Activated B cell treated with CpG ODN at 0.5 μM for 24 hours (primary cell): ENCODE measurements around the gene FAM180A. TPM values are rescaled to one million over a fixed set of nuclear protein-coding genes. Genes with fewer than 3 reads are reported as not detected.

ENCODE experiments used
- ATAC-seq: fragments of 200-7000 bp; cut with Tn5 transposase; one replicate; pipeline ENCODE4 v1.10.0; 2021; ENCODE audit warnings: low read depth, mild to moderate bottlenecking, moderate library complexity
- CTCF ChIA-PET: fragments of 350-600 bp; sonication (Branson Sonifier 250); formaldehyde crosslinking; loops from one replicate; lab custom pipeline; 2021; ENCODE audit warnings: antibody characterized with exemption; lab: Charles Lee
- POLR2A ChIA-PET: fragments of 350-600 bp; sonication (Branson Sonifier 250); formaldehyde crosslinking; loops from one replicate; lab custom pipeline; 2021; ENCODE audit warnings: antibody characterized with exemption; lab: Charles Lee
- DNase-seq: peaks from one replicate; pipeline ENCODE4 v3.0.0; 2022
- H3K27ac Mint-ChIP-seq: one replicate; pipeline ENCODE4 v1.8.0; 2020; ENCODE audit warnings: mixed read lengths
- H3K27me3 Mint-ChIP-seq: one replicate; pipeline ENCODE4 v1.8.0; 2021; ENCODE audit warnings: mixed read lengths
- H3K36me3 Mint-ChIP-seq: one replicate; pipeline ENCODE4 v1.8.0; 2021; ENCODE audit warnings: low read depth, mixed read lengths
- H3K4me1 Mint-ChIP-seq: one replicate; pipeline ENCODE4 v1.8.0; 2021; ENCODE audit warnings: mixed read lengths
- H3K4me3 Mint-ChIP-seq: one replicate; pipeline ENCODE4 v1.8.0; 2020; ENCODE audit warnings: mild to moderate bottlenecking, mixed read lengths
- H3K9me3 Mint-ChIP-seq: one replicate; pipeline ENCODE4 v1.8.0; 2020; ENCODE audit warnings: mixed read lengths
- intact Hi-C: fragments of 100-400 bp; cut with micrococcal nuclease; formaldehyde crosslinking; loops from one replicate; pipeline ENCODE4 v1.15.1; 2024
- total RNA-seq: library from RNA; stranded (reverse); gene quantifications from 2 replicates; pipeline ENCODE4 v1.2.3, GENCODE V29; 2022
- TF ChIP-seq, protein P1 (sequence below): fragments of 200-600 bp; IDR thresholded peaks from one replicate; pipeline ENCODE4 v1.8.0; 2022; ENCODE audit warnings: antibody characterized with exemption, mild to moderate bottlenecking

FAM180A gene
- not detected in 2 replicates for total RNA-seq

DNA sequence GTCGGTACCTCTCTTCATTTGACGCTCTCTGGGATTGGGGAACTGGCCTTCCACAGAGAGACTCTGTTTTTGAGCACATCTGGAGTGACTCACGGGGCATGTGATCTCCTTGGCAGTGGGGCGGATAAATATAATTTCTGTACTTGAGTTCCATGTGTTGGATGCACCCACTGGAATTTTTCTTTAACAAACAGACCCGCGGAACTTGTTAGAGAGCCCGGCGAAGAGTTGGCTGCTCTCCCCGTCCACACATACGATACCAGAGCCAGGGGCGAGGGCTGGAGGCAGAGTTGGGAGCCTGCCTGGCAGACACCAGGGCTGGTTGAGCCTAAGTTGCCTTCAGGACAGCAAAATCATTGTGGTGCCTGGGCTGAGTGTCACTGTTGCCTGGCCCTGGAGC, at the start of gene FAM180A:
Gene FAM180A, minus strand, starts transcription at position 44 of the 400 bp plus-strand sequence. CDS start 233 bp downstream, outside the sequence.
- ChIA-PET POLR2A (no interaction called here), CTCF (no interaction called here)
- Mint-ChIP-seq H3K4me3 (no peak within 1 kb of the TSS), H3K27ac (no peak within 1 kb of the TSS), H3K27me3 (peaks cover 10% of the 10 kb centered on the region), H3K4me1 (no peaks in the 10 kb centered on the region), H3K36me3 (no peaks in the 10 kb centered on the region), H3K9me3 (no peaks in the 10 kb centered on the region)
- no peak for DNase-seq
- TF ChIP-seq, protein P1, sequence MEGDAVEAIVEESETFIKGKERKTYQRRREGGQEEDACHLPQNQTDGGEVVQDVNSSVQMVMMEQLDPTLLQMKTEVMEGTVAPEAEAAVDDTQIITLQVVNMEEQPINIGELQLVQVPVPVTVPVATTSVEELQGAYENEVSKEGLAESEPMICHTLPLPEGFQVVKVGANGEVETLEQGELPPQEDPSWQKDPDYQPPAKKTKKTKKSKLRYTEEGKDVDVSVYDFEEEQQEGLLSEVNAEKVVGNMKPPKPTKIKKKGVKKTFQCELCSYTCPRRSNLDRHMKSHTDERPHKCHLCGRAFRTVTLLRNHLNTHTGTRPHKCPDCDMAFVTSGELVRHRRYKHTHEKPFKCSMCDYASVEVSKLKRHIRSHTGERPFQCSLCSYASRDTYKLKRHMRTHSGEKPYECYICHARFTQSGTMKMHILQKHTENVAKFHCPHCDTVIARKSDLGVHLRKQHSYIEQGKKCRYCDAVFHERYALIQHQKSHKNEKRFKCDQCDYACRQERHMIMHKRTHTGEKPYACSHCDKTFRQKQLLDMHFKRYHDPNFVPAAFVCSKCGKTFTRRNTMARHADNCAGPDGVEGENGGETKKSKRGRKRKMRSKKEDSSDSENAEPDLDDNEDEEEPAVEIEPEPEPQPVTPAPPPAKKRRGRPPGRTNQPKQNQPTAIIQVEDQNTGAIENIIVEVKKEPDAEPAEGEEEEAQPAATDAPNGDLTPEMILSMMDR: no peak
- no peak for ATAC-seq
- intact Hi-C loops: no loop called here

DNA sequence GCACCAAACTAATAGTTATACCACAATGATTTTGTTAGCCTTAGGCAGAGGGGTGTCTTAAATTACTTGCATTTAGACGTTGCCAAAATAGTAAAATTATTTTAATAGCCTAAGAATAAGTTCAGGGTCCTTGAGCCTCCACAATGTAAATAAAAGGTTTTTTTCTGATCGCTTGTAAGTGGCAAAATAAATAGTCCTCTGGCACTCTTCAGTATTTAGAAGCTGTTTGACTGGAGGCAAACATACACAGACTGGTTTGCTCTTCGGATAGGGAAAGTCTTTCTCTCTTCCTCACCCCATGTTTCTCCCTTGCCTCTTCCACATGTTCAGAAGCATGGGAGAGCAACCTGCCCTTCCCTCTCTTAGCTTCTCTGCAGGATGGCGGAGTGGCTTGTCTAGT, 49.5 kb upstream of the FAM180A start:
- DNase-seq (no peak), ATAC-seq (no peak)
- Mint-ChIP-seq H3K27ac (no peak overlapping the region), H3K27me3 (peaks cover 26% of the 10 kb centered on the region), H3K4me3 (no peak overlapping the region), H3K9me3 (no peaks in the 10 kb centered on the region), H3K36me3 (no peaks in the 10 kb centered on the region), H3K4me1 (peaks cover 7% of the 10 kb centered on the region)
- TF ChIP-seq, protein P1: no peak
- intact Hi-C loops: no loop called here
- CTCF ChIA-PET: interaction anchor here (1.1 to 7.6 kb wide), 2 partner anchors 202 to 211 kb away, joined by 3 to 87 read pairs; no protein-coding TSS in a partner anchor
- POLR2A ChIA-PET: no interaction called here

- Mint-ChIP-seq H3K4me1 (peaks cover 4% of the 10 kb centered on the region), H3K4me3 (no peak overlapping the region), H3K9me3 (no peaks in the 10 kb centered on the region), H3K27me3 (peaks cover 25% of the 10 kb centered on the region), H3K27ac (no peak overlapping the region), H3K36me3 (no peaks in the 10 kb centered on the region)
- CTCF ChIA-PET: interaction anchor here (2.3 kb wide), 1 partner anchor 213 kb away, joined by 9 read pairs; no protein-coding TSS in a partner anchor
- TF ChIP-seq, protein P1: no peak
- ATAC-seq (no peak), DNase-seq (no peak)
- intact Hi-C loops: no loop called here
- POLR2A ChIA-PET: no interaction called here
These were observed 47.4 kb upstream of the FAM180A start for GRCh38 chr7:135795846-135796570.

DNA sequence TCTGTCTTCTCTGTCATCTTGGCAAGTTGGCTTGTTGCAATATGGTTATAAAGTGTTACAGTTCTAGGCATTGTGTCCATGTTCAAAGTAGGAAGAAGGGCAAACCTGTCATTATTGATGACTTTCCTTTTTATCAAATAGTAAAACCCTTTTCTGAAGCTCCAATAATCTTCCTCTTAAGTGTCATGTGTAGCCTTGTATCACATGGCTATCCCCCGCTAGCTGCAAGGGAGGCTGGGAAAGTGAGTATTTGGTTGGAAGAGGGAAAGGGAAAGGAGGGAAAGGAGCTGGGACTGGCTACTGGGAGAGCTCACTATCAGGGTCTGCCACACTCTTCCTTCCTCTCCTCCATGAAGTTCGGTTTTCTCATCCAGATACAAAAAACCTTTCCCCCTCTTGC, 45.2 kb upstream of the FAM180A start:
- TF ChIP-seq, protein P1: no peak
- ChIA-PET CTCF (no interaction called here), POLR2A (no interaction called here)
- DNase-seq (no peak), ATAC-seq (no peak)
- H3K9me3 Mint-ChIP-seq: no peaks in the 10 kb centered on the region
- no peak overlapping the region for H3K4me3 Mint-ChIP-seq
- peaks cover 16% of the 10 kb centered on the region for H3K27me3 Mint-ChIP-seq
- no peak overlapping the region for H3K27ac Mint-ChIP-seq
- intact Hi-C loops: no loop called here
- H3K36me3 Mint-ChIP-seq: no peaks in the 10 kb centered on the region
- no peaks in the 10 kb centered on the region for H3K4me1 Mint-ChIP-seq

DNA sequence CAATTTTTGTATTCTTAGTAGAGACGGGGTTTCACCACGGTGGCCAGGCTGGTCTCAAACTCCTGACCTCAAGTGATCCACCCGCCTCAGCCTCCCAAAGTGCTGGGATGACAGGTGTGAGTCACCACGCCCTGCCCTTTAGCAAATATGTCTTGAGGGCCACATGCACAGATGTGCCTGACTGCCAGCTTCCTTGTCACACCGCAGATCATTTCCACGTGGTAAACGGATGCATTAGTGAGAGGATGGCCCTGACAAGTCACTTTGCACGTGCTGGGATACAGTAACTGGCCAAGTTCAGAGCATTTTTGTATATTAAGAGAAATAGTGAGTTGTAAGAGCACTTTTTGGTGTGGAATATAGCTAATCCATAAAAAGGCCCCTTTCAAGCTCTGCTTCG, 44.3 kb upstream of the FAM180A start:
- Mint-ChIP-seq H3K4me3 (no peak overlapping the region), H3K36me3 (no peaks in the 10 kb centered on the region), H3K27me3 (peaks cover 14% of the 10 kb centered on the region), H3K9me3 (no peaks in the 10 kb centered on the region), H3K4me1 (no peaks in the 10 kb centered on the region), H3K27ac (no peak overlapping the region)
- no peak for ATAC-seq
- DNase-seq: no peak
- intact Hi-C loops: no loop called here
- ChIA-PET CTCF (no interaction called here), POLR2A (no interaction called here)
- TF ChIP-seq, protein P1: no peak
